C4-2B (cell line): ENCODE measurements around the gene P4HA3.

ENCODE experiments used
- ZFX ChIP-seq: fragments of 450-650 bp; IDR thresholded peaks from 2 replicates; pipeline ENCODE4 v1.6.1; 2017
- TF ChIP-seq, protein P1 (sequence below): fragments of 450-650 bp; conservative IDR thresholded peaks from 2 replicates; pipeline ENCODE4 v1.5.1; 2017; ENCODE audit warnings: mild to moderate bottlenecking

DNA sequence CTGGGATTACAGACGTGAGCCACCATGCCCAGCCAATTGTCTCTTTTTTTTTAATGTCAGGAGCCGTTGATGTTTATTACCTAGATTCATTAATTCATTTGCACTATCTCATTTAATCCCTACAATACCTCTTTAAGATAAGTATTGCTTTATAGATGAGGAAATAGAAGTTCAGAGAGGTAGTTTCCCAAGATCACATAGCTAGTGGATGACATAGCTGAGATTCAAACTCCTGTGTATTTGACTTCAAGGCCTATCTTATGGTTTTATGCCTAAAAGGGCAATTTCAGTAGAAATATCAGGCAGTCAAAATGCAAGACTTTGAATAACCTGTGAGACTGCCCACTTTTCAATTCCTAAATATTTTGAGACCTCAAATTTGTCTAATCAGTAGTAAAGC, 73.9 kb downstream of the P4HA3 start:
- TF ChIP-seq, protein P1, sequence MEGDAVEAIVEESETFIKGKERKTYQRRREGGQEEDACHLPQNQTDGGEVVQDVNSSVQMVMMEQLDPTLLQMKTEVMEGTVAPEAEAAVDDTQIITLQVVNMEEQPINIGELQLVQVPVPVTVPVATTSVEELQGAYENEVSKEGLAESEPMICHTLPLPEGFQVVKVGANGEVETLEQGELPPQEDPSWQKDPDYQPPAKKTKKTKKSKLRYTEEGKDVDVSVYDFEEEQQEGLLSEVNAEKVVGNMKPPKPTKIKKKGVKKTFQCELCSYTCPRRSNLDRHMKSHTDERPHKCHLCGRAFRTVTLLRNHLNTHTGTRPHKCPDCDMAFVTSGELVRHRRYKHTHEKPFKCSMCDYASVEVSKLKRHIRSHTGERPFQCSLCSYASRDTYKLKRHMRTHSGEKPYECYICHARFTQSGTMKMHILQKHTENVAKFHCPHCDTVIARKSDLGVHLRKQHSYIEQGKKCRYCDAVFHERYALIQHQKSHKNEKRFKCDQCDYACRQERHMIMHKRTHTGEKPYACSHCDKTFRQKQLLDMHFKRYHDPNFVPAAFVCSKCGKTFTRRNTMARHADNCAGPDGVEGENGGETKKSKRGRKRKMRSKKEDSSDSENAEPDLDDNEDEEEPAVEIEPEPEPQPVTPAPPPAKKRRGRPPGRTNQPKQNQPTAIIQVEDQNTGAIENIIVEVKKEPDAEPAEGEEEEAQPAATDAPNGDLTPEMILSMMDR, result no peak
- no peak for TF ChIP-seq ZFX
